ENCODE data around the gene CLIC4. TPM values are rescaled to one million over a fixed set of nuclear protein-coding genes. Genes with fewer than 3 reads are reported as not detected.
"Not testable (repeated sequence)": the region's sequence is repeated elsewhere in the genome, so short reads cannot be mapped to it uniquely, and the experiment has no call there.

The CLIC4 gene
- total and polyA plus RNA-seq, 2 experiments from 2014 or later, result 136 to 361 TPM

DNA sequence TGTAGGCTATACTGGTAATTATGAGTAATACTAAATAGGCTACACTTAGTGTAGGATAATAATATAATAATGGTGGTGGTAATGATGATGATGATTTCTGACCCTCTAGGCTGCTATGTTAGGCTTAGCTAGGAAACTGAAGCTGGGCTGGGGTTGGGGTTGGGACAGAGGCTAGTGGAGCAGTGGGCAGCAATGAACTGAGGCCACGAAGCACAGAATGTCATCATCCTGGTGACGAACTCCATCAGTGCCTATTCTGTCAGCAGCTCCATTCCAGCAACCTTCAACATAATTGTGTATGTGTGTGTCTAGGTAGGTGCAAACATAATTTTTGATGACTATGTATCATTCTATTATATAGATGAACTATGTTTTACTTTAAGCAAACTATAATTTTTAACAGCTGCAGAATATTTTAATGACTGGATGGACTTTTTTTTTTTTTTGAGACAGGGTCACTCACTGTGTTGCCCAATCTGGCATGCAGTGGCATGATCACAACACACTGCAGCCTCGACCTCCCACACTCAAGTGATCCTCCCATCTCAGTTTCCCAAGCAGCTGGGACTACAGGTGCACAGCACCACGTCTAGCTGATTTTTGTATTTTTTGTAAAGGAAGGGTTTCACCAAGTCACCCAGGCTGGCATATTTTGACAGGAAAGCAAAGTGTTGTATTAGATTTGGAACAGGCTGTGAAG, 12.9 kb upstream of the CLIC4 start:
- H3K4me3 ChIP-seq, result no peak overlapping the region
- no peaks in the 10 kb centered on the region for H3K27me3 ChIP-seq
- no peaks in the 10 kb centered on the region for H3K9me3 ChIP-seq (ENCODE audit: low read depth)
- H3K27ac ChIP-seq, result no peak overlapping the region
- no peak for TF ChIP-seq CTCF (IDR thresholded peaks at IDR 0.05; ENCODE audit: low read depth, low read length)
- H3K36me3 ChIP-seq, result no peaks in the 10 kb centered on the region
- H3K4me1 ChIP-seq (ENCODE audit: low read depth), result peaks cover 19% of the 10 kb centered on the region
- DNase-seq (ENCODE audit: low read depth in 1 of 2, low spot score in 1 of 2), result no peak

DNA sequence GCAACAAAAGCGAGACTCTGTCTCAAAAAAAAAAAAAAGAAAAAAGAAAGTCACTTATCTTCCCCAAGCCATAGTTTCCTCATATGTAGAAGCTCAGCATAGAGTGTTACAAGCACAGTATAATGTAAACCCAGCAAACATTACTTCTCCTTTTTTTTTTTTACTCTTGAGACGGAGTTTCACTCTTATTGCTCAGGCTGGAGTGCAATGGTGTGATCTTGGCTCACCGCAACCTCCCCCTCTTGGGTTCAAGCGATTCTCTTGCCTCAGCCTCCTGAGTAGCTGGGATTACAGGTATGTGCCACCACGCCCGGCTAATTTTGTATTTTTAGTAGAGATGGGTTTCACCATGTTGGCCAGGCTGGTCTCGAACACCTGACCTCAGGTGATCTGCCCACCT, 11.9 kb upstream of the CLIC4 start:
- H3K4me3 ChIP-seq; H3K9me3 ChIP-seq (ENCODE audit: low read depth); H3K36me3 ChIP-seq; H3K27me3 ChIP-seq; DNase-seq (ENCODE audit: low read depth in 1 of 2, low spot score in 1 of 2); H3K27ac ChIP-seq: not testable (repeated sequence)
- H3K4me1 ChIP-seq (ENCODE audit: low read depth), result peaks cover 19% of the 10 kb centered on the region

DNA sequence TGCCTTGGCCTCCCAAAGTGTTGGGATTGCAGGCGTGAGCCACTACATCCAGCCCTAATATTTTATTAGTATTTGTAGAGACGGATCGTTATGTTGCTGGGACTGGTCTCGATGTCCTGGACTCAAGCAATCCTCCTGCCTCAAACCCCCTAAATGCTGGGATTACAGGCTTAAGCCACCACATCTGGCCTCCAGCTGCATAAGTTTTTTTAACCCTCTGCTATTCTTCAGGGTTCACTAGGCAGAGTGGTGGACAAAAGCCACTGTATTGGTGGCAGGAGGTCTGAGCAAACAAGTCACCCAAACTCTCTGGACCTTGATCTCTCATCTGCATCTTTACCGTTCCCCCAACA, 10.1 kb upstream of the CLIC4 start:
- Histone ChIP-seq H3K9me3 (ENCODE audit: low read depth) (no peaks in the 10 kb centered on the region), H3K36me3 (no peaks in the 10 kb centered on the region), H3K4me3 (no peak overlapping the region), H3K27ac (peak overlapping the region; percentile 83), H3K4me1 (ENCODE audit: low read depth) (peaks cover 19% of the 10 kb centered on the region), H3K27me3 (no peaks in the 10 kb centered on the region)
- no peak for DNase-seq (ENCODE audit: low read depth in 1 of 2, low spot score in 1 of 2)
- no peak for TF ChIP-seq CTCF (IDR thresholded peaks at IDR 0.05; ENCODE audit: low read depth, low read length)

DNA sequence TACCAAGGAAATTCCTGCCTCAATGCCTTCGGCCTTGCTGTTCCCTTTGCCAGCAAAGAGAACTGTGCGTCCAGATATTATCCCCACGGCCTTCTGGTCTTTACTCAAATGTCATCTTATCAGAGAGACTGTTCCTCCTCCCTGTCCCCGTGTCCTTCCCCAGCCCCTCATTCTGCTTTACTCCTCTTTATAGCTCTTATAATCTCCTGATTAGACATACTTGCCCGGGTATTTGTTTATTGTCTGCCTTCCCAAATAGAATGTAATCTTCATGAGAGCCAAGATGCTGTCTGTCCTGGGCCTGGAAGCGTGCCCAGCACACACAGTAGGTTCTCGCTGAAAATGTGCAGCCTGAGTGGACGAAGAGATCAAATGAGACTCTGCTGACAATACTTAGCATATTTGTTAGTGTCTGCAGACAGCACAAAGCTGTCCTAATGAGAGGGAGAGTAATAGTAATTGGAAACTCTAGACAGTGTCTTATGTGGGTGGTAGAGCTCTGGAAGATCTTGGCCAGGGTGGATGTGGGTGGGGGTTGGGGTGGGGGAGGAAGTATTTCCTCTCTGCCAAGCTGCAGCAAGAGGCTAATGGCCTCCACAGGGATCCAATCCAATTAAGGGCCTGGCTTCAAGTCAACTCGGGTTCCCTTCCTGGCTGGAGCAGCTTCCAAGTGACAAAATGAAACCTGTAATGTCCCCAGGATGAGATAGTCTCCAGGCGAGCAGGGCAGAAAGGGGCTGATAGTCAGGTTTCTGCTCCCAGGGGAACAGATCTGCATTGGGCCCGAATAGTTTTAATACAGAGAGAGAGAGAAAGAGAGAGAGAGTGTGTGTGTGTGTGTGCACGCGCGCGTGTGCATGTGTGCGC, 9.5 kb upstream of the CLIC4 start:
- Histone ChIP-seq H3K27me3 (no peaks in the 10 kb centered on the region), H3K9me3 (ENCODE audit: low read depth) (no peaks in the 10 kb centered on the region), H3K36me3 (no peaks in the 10 kb centered on the region), H3K4me3 (no peak overlapping the region), H3K4me1 (ENCODE audit: low read depth) (peaks cover 15% of the 10 kb centered on the region), H3K27ac (peak overlapping the region; percentile 83)
- DNase-seq (ENCODE audit: low read depth in 1 of 2, low spot score in 1 of 2), result peak in 1 of 2 donors; percentile 84
- no peak for TF ChIP-seq CTCF (IDR thresholded peaks at IDR 0.05; ENCODE audit: low read depth, low read length)

GRCh38 chr1:24737368-24738117, 7.7 kb upstream of the CLIC4 start:
- H3K9me3 ChIP-seq (ENCODE audit: low read depth), result no peaks in the 10 kb centered on the region
- H3K36me3 ChIP-seq, result no peaks in the 10 kb centered on the region
- no peak overlapping the region for H3K27ac ChIP-seq
- H3K4me1 ChIP-seq (ENCODE audit: low read depth), result peaks cover 17% of the 10 kb centered on the region
- H3K4me3 ChIP-seq, result no peak overlapping the region
- H3K27me3 ChIP-seq, result no peaks in the 10 kb centered on the region
- DNase-seq (ENCODE audit: low read depth in 1 of 2, low spot score in 1 of 2), result no peak
- no peak for TF ChIP-seq CTCF (IDR thresholded peaks at IDR 0.05; ENCODE audit: low read depth, low read length)

Measured in cardiac muscle cell (in vitro differentiated cells and primary cell).